Keratinocyte (primary cell): ENCODE results near the gene POLR1C.

ENCODE experiments used
- CTCF ChIP-seq, 3 experiments: IDR thresholded peaks in 1 of 3; conservative IDR thresholded peaks in 1 of 3; optimal IDR thresholded peaks in 1 of 3; 2 replicates in 2 of 3; 3 replicates in 1 of 3; pipeline versions ENCODE3 to v1.5.1; 2011; ENCODE audit warnings: low read length in 3 of 3, mild to moderate bottlenecking in 3 of 3, moderate library complexity in 2 of 3, control low read depth in 1 of 3, inconsistent platforms in 1 of 3; ENCODE audit not compliant: insufficient read depth in 2 of 3; ENCODE audit errors: extremely low read depth in 1 of 3
- EZH2 ChIP-seq: IDR thresholded peaks from one replicate; pipeline ENCODE4 v1.6.1; 2012; ENCODE audit warnings: inconsistent platforms, mild to moderate bottlenecking, low read length, moderate library complexity

- TF ChIP-seq CTCF (optimal IDR thresholded peaks at IDR 0.05 in 1 of 3, IDR thresholded peaks at IDR 0.05 in 1 of 3, conservative IDR thresholded peaks at IDR 0.05 in 1 of 3; ENCODE audit: extremely low read depth in 1 of 3, insufficient read depth in 2 of 3, low read length in 3 of 3) (no peak), EZH2 (no peak)
Measured at GRCh38 chr6:43492673-43493072, 24.2 kb upstream of the POLR1C start.
